IMR-90 (cell line): ENCODE results near the gene CABP5. TPM values are rescaled to one million over a fixed set of nuclear protein-coding genes. Genes with fewer than 3 reads are reported as not detected.

Experiments
- ATAC-seq: fragments of 200-7000 bp; cut with Tn5 transposase; 2 replicates; pipeline ENCODE4 v1.9.1; 2020; ENCODE audit warnings: low read depth, mild to moderate bottlenecking, moderate library complexity
- BruUV-seq: library from RNA; stranded (reverse); fragments of 400-500 nt; replicated peaks from 2 replicates; lab custom pipeline; 2021; lab: Mats Ljungman, UMichigan
- CTCF ChIA-PET: fragments of 300-600 bp; formaldehyde crosslinking; extraction: SDS; loops from one replicate; lab custom pipeline; 2021; ENCODE audit warnings: antibody characterized with exemption; lab: Yijun Ruan, JAX
- POLR2A ChIA-PET: fragments of 300-600 bp; sonication (Branson Sonifier 250); formaldehyde crosslinking; loops from one replicate; lab custom pipeline; 2022; ENCODE audit warnings: antibody characterized with exemption; ENCODE audit not compliant: unreplicated experiment; lab: Charles Lee
- DNase-seq: peaks from one replicate; pipeline ENCODE4 v3.0.0; 2013
- H2AFZ ChIP-seq: replicated peaks from 2 replicates; pipeline ENCODE3; 2013; ENCODE audit warnings: low read length, mild to moderate bottlenecking; ENCODE audit not compliant: poor library complexity
- H2AK5ac ChIP-seq: 2 replicates; pipeline ENCODE4 v1.6.1; 2013; ENCODE audit warnings: low read depth, low read length, inconsistent platforms
- H2AK9ac ChIP-seq: replicated peaks from 2 replicates; pipeline ENCODE3; 2013; ENCODE audit warnings: mild to moderate bottlenecking, low read depth, low read length, moderate library complexity; ENCODE audit not compliant: poor library complexity
- H2BK120ac ChIP-seq: 2 replicates; pipeline ENCODE4 v1.6.1; 2013; ENCODE audit warnings: low read depth, low read length, inconsistent platforms
- H2BK15ac ChIP-seq: 3 replicates; pipeline ENCODE4 v1.6.1; 2013; ENCODE audit warnings: low read depth, low read length, inconsistent platforms
- H2BK20ac ChIP-seq: 2 replicates; pipeline ENCODE4 v1.6.1; 2013; ENCODE audit warnings: low read depth, mild to moderate bottlenecking, inconsistent platforms, low read length, moderate library complexity
- H2BK5ac ChIP-seq: 2 replicates; pipeline ENCODE4 v1.6.1; 2013; ENCODE audit warnings: mild to moderate bottlenecking, low read depth, low read length, inconsistent platforms; ENCODE audit not compliant: poor library complexity, severe bottlenecking
- H3K14ac ChIP-seq: replicated peaks from 2 replicates; pipeline ENCODE4 v1.6.1; 2013; ENCODE audit warnings: low read depth, low read length, inconsistent platforms
- H3K18ac ChIP-seq: 2 replicates; pipeline ENCODE4 v1.6.1; 2013; ENCODE audit warnings: low read depth, low read length, control low read depth
- H3K23ac ChIP-seq: 2 replicates; pipeline ENCODE4 v1.6.1; 2013; ENCODE audit warnings: low read depth, low read length, inconsistent platforms
- H3K27ac ChIP-seq: 2 replicates; pipeline ENCODE4 v1.5.1; 2013; ENCODE audit warnings: mild to moderate bottlenecking, control low read depth, low read length; ENCODE audit not compliant: insufficient read depth
- H3K27me3 ChIP-seq: 2 replicates; pipeline ENCODE4 v1.6.1; 2013; ENCODE audit warnings: low read length; ENCODE audit not compliant: control insufficient read depth, insufficient read depth
- H3K36me3 ChIP-seq: 2 replicates; pipeline ENCODE4 v1.6.1; 2013; ENCODE audit warnings: low read length, mixed read lengths; ENCODE audit not compliant: control insufficient read depth, insufficient read depth
- H3K4ac ChIP-seq: 2 replicates; pipeline ENCODE4 v1.6.1; 2013; ENCODE audit warnings: low read depth, low read length, inconsistent platforms
- H3K4me1 ChIP-seq: 2 replicates; pipeline ENCODE4 v1.6.1; 2013; ENCODE audit warnings: low read length, mixed read lengths; ENCODE audit not compliant: control insufficient read depth, insufficient read depth
- H3K4me2 ChIP-seq: 2 replicates; pipeline ENCODE4 v1.6.1; 2013; ENCODE audit warnings: low read depth, mild to moderate bottlenecking, control low read depth, low read length, moderate library complexity
- H3K4me3 ChIP-seq: 2 replicates; pipeline ENCODE4 v1.5.1; 2013; ENCODE audit warnings: low read depth, mild to moderate bottlenecking, control low read depth, low read length, moderate library complexity; ENCODE audit not compliant: insufficient read depth
- H3K56ac ChIP-seq: 2 replicates; pipeline ENCODE4 v1.6.1; 2013; ENCODE audit warnings: low read length, inconsistent platforms; ENCODE audit not compliant: insufficient read depth; ENCODE audit errors: extremely low read depth
- H3K79me1 ChIP-seq, 2 experiments: 2 replicates each; pipeline ENCODE4 v1.6.1; 2013; ENCODE audit warnings: low read length in 2 of 2, inconsistent platforms in 1 of 2, low read depth in 1 of 2
- H3K9ac ChIP-seq: 2 replicates; pipeline ENCODE4 v1.6.1; 2013; ENCODE audit warnings: low read depth, low read length, control low read depth
- H3K9me1 ChIP-seq: 2 replicates; pipeline ENCODE4 v1.6.1; 2013; ENCODE audit warnings: low read length, inconsistent platforms; ENCODE audit not compliant: insufficient read depth
- H3K9me3 ChIP-seq: 2 replicates; pipeline ENCODE4 v1.6.1; 2013; ENCODE audit warnings: low read length; ENCODE audit not compliant: control insufficient read depth, insufficient read depth
- H4K20me1 ChIP-seq: 2 replicates; pipeline ENCODE4 v1.6.1; 2013; ENCODE audit warnings: low read length, inconsistent platforms; ENCODE audit not compliant: insufficient read depth
- H4K5ac ChIP-seq: 2 replicates; pipeline ENCODE4 v1.6.1; 2013; ENCODE audit warnings: mild to moderate bottlenecking, low read depth, low read length, control low read depth
- H4K8ac ChIP-seq, 2 experiments: 2 replicates each; pipeline ENCODE4 v1.6.1; 2013; ENCODE audit warnings: low read depth in 2 of 2, low read length in 2 of 2, control low read depth in 1 of 2, inconsistent platforms in 1 of 2
- H4K91ac ChIP-seq: 2 replicates; pipeline ENCODE4 v1.6.1; 2013; ENCODE audit warnings: low read depth, low read length, inconsistent platforms; ENCODE audit not compliant: insufficient read depth
- BHLHE40 ChIP-seq: fragments of 150-350 bp; IDR thresholded peaks from 2 replicates; pipeline ENCODE4 v1.6.1; 2016; ENCODE audit warnings: mild to moderate bottlenecking, low read depth, low read length
- CEBPB ChIP-seq: IDR thresholded peaks from 2 replicates; pipeline ENCODE4 v1.6.1; 2012; ENCODE audit warnings: low read depth, low read length, improper control_type of control experiment
- CHD1 ChIP-seq: IDR thresholded peaks from 2 replicates; pipeline ENCODE4 v1.6.1; 2012; ENCODE audit warnings: low read depth, low read length, improper control_type of control experiment
- CTCF ChIP-seq: conservative IDR thresholded peaks from 2 replicates; pipeline ENCODE4 v1.5.1; 2012; ENCODE audit warnings: mild to moderate bottlenecking, low read depth, low read length, improper control_type of control experiment
- ELK1 ChIP-seq: fragments of 150-350 bp; IDR thresholded peaks from 2 replicates; pipeline ENCODE4 v1.6.1; 2016; ENCODE audit warnings: low read depth, mild to moderate bottlenecking, low read length, moderate library complexity, borderline replicate concordance
- FOS ChIP-seq: fragments of 150-350 bp; IDR thresholded peaks from 2 replicates; pipeline ENCODE4 v1.6.1; 2016; ENCODE audit warnings: low read depth, low read length
- MAZ ChIP-seq: IDR thresholded peaks from 2 replicates; pipeline ENCODE4 v1.6.1; 2012; ENCODE audit warnings: low read depth, mild to moderate bottlenecking, low read length, improper control_type of control experiment, moderate library complexity, borderline replicate concordance
- MXI1 ChIP-seq: IDR thresholded peaks from 2 replicates; pipeline ENCODE4 v1.6.1; 2012; ENCODE audit warnings: low read depth, mild to moderate bottlenecking, low read length, moderate library complexity, borderline replicate concordance
- NFE2L2 ChIP-seq: fragments of 150-350 bp; IDR thresholded peaks from 2 replicates; pipeline ENCODE4 v1.6.1; 2016; ENCODE audit warnings: low read depth, mild to moderate bottlenecking, low read length
- POLR2A ChIP-seq: IDR thresholded peaks from 2 replicates; pipeline ENCODE4 v1.6.1; 2012; ENCODE audit warnings: mild to moderate bottlenecking, low read depth, low read length
- RAD21 ChIP-seq: IDR thresholded peaks from 2 replicates; pipeline ENCODE4 v1.6.1; 2012; ENCODE audit warnings: low read length, improper control_type of control experiment
- RCOR1 ChIP-seq: IDR thresholded peaks from 2 replicates; pipeline ENCODE4 v1.6.1; 2012; ENCODE audit warnings: mild to moderate bottlenecking, low read length, improper control_type of control experiment; ENCODE audit not compliant: insufficient replicate concordance
- RFX5 ChIP-seq: IDR thresholded peaks from 2 replicates; pipeline ENCODE4 v1.8.0; 2012; ENCODE audit warnings: low read depth, mild to moderate bottlenecking, low read length, moderate library complexity
- USF2 ChIP-seq: fragments of 150-350 bp; IDR thresholded peaks from 2 replicates; pipeline ENCODE4 v1.6.1; 2017; ENCODE audit warnings: mild to moderate bottlenecking, antibody characterized with exemption, low read length, low read depth
- WGBS, 2 experiments: methylation state at CpG; one replicate each; pipeline versions ENCODE4 v1.1.5 to v1.1.7; 2013; ENCODE audit warnings: missing lambda C conversion rate in 2 of 2; ENCODE audit not compliant: insufficient read length in 1 of 2; ENCODE audit errors: extremely low coverage in 2 of 2; 5-methylcytosine and 5-hydroxymethylcytosine counted together
- dilution Hi-C: fragments of 300-500 bp; cut with HindIII; formaldehyde crosslinking; loops from one replicate; pipeline ENCODE4 v1.14.3; 2018; ENCODE audit warnings: low sequenced_read_pairs; ENCODE audit not compliant: unreplicated experiment
- in situ Hi-C: fragments of 300-500 bp; cut with MboI; formaldehyde crosslinking; loops from 3 replicates; pipeline ENCODE4 v1.14.3; 2019; ENCODE audit warnings: low sequenced_read_pairs, inconsistent platforms, mixed read lengths
- intact Hi-C: fragments of 100-400 bp; cut with micrococcal nuclease; formaldehyde crosslinking; loops from 2 replicates; pipeline ENCODE4 v1.10.0; 2022
- polyA plus RNA-seq, 3 experiments: library from polyadenylated mRNA; depleted of rRNA; stranded (reverse); fragments of >200 nt; gene quantifications; 2 replicates each; pipeline ENCODE4 v1.2.3, GENCODE V29; 2012; ENCODE audit warnings: low replicate concordance in 1 of 3
- total RNA-seq: library from RNA; depleted of rRNA; stranded (reverse); fragments of >200 nt; gene quantifications from 2 replicates; pipeline ENCODE4 v1.2.3, GENCODE V29; 2012

Gene CABP5
- total and polyA plus RNA-seq, 2 of the 4 experiments (the other 2 are of a cell fraction), result not detected

GRCh38 chr19:48036765-48037164 lies 7.1 kb downstream of the CABP5 start:
- Histone ChIP-seq H3K9me1 (no peaks in the 10 kb centered on the region), H3K36me3 (no peaks in the 10 kb centered on the region), H2BK20ac (no peak overlapping the region), H2AK5ac (no peak overlapping the region), H2BK120ac (no peak overlapping the region), H3K18ac (no peak overlapping the region), H3K4ac (no peak overlapping the region), H3K9me3 (peaks cover 2% of the 10 kb centered on the region; the same call in 1 of the 2 replicates), H3K27ac (no peak overlapping the region), H2AK9ac (no peak overlapping the region), H3K27me3 (no peaks in the 10 kb centered on the region; the same call in none of the 2 replicates), H4K20me1 (no peaks in the 10 kb centered on the region), H4K5ac (no peak overlapping the region), H2BK15ac (no peak overlapping the region), H3K4me1 (no peaks in the 10 kb centered on the region), H4K91ac (no peak overlapping the region), H3K23ac (no peak overlapping the region), H3K14ac (no peak overlapping the region), H4K8ac (no peak overlapping the region), H3K9ac (no peak overlapping the region), H3K56ac (no peak overlapping the region), H3K4me2 (no peak overlapping the region), H2AFZ (no peak overlapping the region), H2BK5ac (no peak overlapping the region), H3K79me1 (no peaks in the 10 kb centered on the region), H3K4me3 (no peak overlapping the region)
- ATAC-seq (no peak), DNase-seq (no peak)
- intact Hi-C loops, result no loop called here
- no CpG with 5 or more reads among the region's 2 CpGs for WGBS, 2 experiments
- dilution Hi-C loops, result no loop called here
- in situ Hi-C loops, result no loop called here
- ChIA-PET POLR2A (no interaction called here), CTCF (no interaction called here)
- TF ChIP-seq NFE2L2 (no peak), CEBPB (no peak), MAZ (no peak), ELK1 (no peak), RAD21 (no peak), BHLHE40 (no peak), CHD1 (no peak), POLR2A (no peak), RCOR1 (no peak), USF2 (no peak), CTCF (no peak), FOS (no peak), MXI1 (no peak), RFX5 (no peak)
- no TSS peak for BruUV-seq
